Heart left ventricle (tissue), 16 donors: ENCODE measurements around the gene GALNT9. TPM values are rescaled to one million over a fixed set of nuclear protein-coding genes. Genes with fewer than 3 reads are reported as not detected.
"Not testable (repeated sequence)": the region's sequence is repeated elsewhere in the genome, so short reads cannot be mapped to it uniquely, and the experiment has no call there.

ENCODE experiments used
- ATAC-seq, 4 donors: fragments of 200-7000 bp; cut with Tn5 transposase; one replicate each; pipeline ENCODE4 v1.9.1; 2020 to 2022; ENCODE audit warnings: moderate library complexity in 4 of 4, mild to moderate bottlenecking in 3 of 4, moderate number of reproducible peaks in 1 of 4
- DNase-seq, 5 donors: peaks; one replicate each; pipeline ENCODE4 v3.0.0-alpha.2; 2020
- H3K27ac ChIP-seq, 12 donors: fragments of 200-600 bp; sonication (generic) in 4 of 12; one replicate each; pipeline versions ENCODE4 v1.5.0 to v1.8.0; 2016 to 2022; ENCODE audit warnings: mild to moderate bottlenecking in 2 of 12
- H3K27me3 ChIP-seq, 9 donors: fragments of 200-600 bp; sonication (generic) in 2 of 9; one replicate each; pipeline versions ENCODE4 v1.5.1 to v1.8.0; 2016 to 2022; ENCODE audit warnings: mild to moderate bottlenecking in 3 of 9
- H3K36me3 ChIP-seq, 9 donors: fragments of 200-600 bp; sonication (generic) in 2 of 9; one replicate each; pipeline versions ENCODE4 v1.5.0 to v1.8.0; 2018 to 2022; ENCODE audit warnings: mild to moderate bottlenecking in 2 of 9
- H3K4me1 ChIP-seq, 12 donors: fragments of 200-600 bp; sonication (generic) in 4 of 12; one replicate each; pipeline versions ENCODE4 v1.5.0 to v1.8.0; 2016 to 2022; ENCODE audit warnings: mild to moderate bottlenecking in 3 of 12
- H3K4me3 ChIP-seq, 12 donors: fragments of 200-600 bp; sonication (generic) in 4 of 12; one replicate each; pipeline versions ENCODE4 v1.5.0 to v1.8.0; 2017 to 2022; ENCODE audit warnings: mild to moderate bottlenecking in 9 of 12, moderate library complexity in 4 of 12
- H3K9me3 ChIP-seq, 12 donors: fragments of 200-600 bp; sonication (generic) in 4 of 12; one replicate each; pipeline versions ENCODE4 v1.5.0 to v1.8.0; 2016 to 2022; ENCODE audit warnings: mild to moderate bottlenecking in 1 of 12
- POLR2A ChIP-seq, 2 donors: fragments of 450-650 bp; IDR thresholded peaks; one replicate each; pipeline ENCODE4 v1.6.1; 2017; ENCODE audit warnings: antibody characterized with exemption in 2 of 2, mild to moderate bottlenecking in 2 of 2, moderate library complexity in 2 of 2
- WGBS, 4 donors: extraction: QIAGEN DNeasy Blood & Tissue Kit in 2 of 4; methylation state at CpG; one replicate each; pipeline versions ENCODE4 v1.1.5 to v1.1.7; 2013 to 2018; 5-methylcytosine and 5-hydroxymethylcytosine counted together
- intact Hi-C, 10 donors: fragments of 100-400 bp; cut with DNase I; formaldehyde crosslinking; loops; one replicate each; pipeline versions ENCODE4 v1.11.1 to v1.14.2; 2022
- polyA plus RNA-seq, 2 donors: library from polyadenylated mRNA; stranded (reverse); fragments of 200-250 nt; gene quantifications; one replicate each; pipeline ENCODE4 v1.2.3, GENCODE V29; 2013
- total RNA-seq, 9 donors: library from RNA; depleted of rRNA in 2 of 9; stranded (reverse); fragments of >200 nt in 2 of 9; fragmentation: NEBNext Ultra II Directional in 3 of 9; extraction: Animal tissue kit (Norgen Biotek cat#: 25700) in 3 of 9; gene quantifications; one replicate each; pipeline versions ENCODE4 v1.1.0 to v1.2.4, GENCODE V29; 2016 to 2023
- TF ChIP-seq, protein P1 (sequence below), 12 donors: fragments of 200-600 bp; sonication (generic) in 4 of 12; IDR thresholded peaks; one replicate each; pipeline versions ENCODE4 v1.5.0 to v1.8.0; 2018 to 2022; ENCODE audit warnings: antibody characterized with exemption in 12 of 12, mild to moderate bottlenecking in 5 of 12
- donor health status: ischemic (EF 13 %, LVEDD 7.1; RV severe dilation, severe dysfunction).
- donor health status: healthy with polysubstance abuse.
- donor health status: DM: no; HTN: yes; CAD: no.
- donor health status: DM: no; HTN: no; CAD: no.
- donor health status: ischemic (EF 25% LVEDD 6.9; RV normal size, moderate dysfunction).
- donor health status: ischemic (EF 25% LVEDD 5.7; RV mildly dilated, moderate dysfunction).
- donor health status: healthy.
- donor health status: DM: yes; HTN: yes; CAD: no.
- donor health status: ischemic (EF 35%, LVEDD 5.7; RV mildly dilated, moderate dysfunction).
- donor health status: nonischemic (EF 11% LVEDD 7.7; RV severe dilation, severe dysfunction).
- donor health status: DM: yes; HTN: yes; CAD: no.
- donor health status: PGD.
- donor health status: ischemic (EF 29% LVEDD 5.4; RV normal size, mild dysfunction).
- donor health status: nonischemic (EF 23%, LVEDD 6.1; RV moderate dilation, normal function).

GALNT9 gene
- total and polyA plus RNA-seq, 11 donors, result 10.3 TPM; not detected in 10

DNA sequence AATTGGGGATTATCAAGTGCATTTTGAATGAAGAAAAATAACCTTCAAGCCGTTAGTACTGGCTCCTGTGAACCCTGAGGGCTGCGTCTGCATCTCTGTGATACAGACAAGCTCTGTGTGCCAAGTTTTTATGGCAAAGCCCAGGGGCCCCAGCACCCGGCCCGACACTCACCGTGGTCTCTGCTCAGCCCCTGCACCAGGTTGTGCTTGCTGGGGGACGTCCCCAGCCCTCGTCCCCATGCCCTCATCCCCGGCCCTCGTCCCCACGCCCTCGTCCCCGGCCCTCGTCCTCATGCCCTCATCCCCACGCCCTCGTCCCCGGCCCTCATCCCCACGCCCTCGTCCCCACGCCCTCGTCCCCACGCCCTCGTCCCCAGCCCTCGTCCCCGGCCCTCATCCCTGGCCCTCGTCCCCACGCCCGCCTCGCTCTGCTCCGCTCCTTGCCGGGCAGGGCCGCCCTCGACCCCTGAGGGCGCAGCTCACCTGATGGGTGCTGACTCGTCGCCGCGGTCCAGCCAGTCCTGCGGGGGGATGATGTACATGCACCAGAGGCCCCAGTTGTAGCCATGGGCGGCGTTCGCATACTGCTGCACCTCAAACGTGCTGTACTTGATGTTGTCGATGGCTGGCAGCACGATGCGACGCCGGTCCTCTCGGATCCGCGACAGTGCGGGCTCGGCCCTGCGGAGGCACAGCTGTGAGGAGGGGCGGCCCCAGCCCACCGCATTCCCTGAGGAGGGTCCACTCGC is 72.0 kb downstream of the GALNT9 start:
- DNase-seq (peak in 1 of 5 donors; percentile 30), ATAC-seq (no peak)
- 84 to 90% (median 86%) methylated on average over 54 to 56 of the region's 56 CpGs for WGBS, 4 donors
- H3K27ac ChIP-seq, result no peak overlapping the region
- intact Hi-C loops, result no loop called here
- no peak overlapping the region for H3K4me3 ChIP-seq
- H3K4me1 ChIP-seq, result no peaks in the 10 kb centered on the region
- peaks cover 0 to 6% (median 0%) of the 10 kb centered on the region in 9 donors for H3K27me3 ChIP-seq
- no peaks in the 10 kb centered on the region for H3K9me3 ChIP-seq
- no peaks in the 10 kb centered on the region for H3K36me3 ChIP-seq
- TF ChIP-seq, protein P1, sequence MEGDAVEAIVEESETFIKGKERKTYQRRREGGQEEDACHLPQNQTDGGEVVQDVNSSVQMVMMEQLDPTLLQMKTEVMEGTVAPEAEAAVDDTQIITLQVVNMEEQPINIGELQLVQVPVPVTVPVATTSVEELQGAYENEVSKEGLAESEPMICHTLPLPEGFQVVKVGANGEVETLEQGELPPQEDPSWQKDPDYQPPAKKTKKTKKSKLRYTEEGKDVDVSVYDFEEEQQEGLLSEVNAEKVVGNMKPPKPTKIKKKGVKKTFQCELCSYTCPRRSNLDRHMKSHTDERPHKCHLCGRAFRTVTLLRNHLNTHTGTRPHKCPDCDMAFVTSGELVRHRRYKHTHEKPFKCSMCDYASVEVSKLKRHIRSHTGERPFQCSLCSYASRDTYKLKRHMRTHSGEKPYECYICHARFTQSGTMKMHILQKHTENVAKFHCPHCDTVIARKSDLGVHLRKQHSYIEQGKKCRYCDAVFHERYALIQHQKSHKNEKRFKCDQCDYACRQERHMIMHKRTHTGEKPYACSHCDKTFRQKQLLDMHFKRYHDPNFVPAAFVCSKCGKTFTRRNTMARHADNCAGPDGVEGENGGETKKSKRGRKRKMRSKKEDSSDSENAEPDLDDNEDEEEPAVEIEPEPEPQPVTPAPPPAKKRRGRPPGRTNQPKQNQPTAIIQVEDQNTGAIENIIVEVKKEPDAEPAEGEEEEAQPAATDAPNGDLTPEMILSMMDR (IDR thresholded peaks at IDR 0.05), result no peak
- TF ChIP-seq POLR2A (IDR thresholded peaks at IDR 0.05), result no peak

DNA sequence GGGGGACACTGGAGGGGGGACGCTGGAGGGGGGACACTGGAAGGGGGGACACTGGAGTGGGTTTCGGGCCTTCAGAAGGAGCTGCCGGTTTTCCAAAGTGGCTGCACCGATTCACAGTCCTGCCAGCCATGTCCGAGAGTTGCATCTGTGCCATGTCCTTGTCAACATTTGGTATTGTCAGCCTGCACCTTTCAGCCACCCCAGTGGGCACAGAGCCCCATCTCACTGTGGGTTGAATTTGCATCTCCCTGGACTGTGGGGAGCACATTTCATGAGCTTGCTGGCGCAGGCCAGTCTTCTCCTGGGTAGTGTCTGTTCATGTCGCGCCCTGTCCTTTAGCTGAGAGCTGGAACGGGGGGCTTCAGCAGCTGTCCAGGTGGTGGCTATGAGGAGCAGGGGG is 72.7 kb downstream of the GALNT9 start:
- intact Hi-C loops, result no loop called here
- 68 to 94% (median 75%) methylated on average over 9 of the region's 9 CpGs for WGBS, 4 donors
- ATAC-seq (no peak), DNase-seq (peak in 1 of 5 donors; percentile 39)
- H3K4me3 ChIP-seq, result no peak overlapping the region
- H3K27ac ChIP-seq, result no peak overlapping the region
- no peak for TF ChIP-seq POLR2A (IDR thresholded peaks at IDR 0.05)
- TF ChIP-seq, protein P1 (IDR thresholded peaks at IDR 0.05), result no peak
- no peaks in the 10 kb centered on the region for H3K36me3 ChIP-seq
- no peaks in the 10 kb centered on the region for H3K4me1 ChIP-seq
- H3K27me3 ChIP-seq, result peaks cover 0 to 6% (median 0%) of the 10 kb centered on the region in 9 donors
- no peaks in the 10 kb centered on the region for H3K9me3 ChIP-seq

DNA sequence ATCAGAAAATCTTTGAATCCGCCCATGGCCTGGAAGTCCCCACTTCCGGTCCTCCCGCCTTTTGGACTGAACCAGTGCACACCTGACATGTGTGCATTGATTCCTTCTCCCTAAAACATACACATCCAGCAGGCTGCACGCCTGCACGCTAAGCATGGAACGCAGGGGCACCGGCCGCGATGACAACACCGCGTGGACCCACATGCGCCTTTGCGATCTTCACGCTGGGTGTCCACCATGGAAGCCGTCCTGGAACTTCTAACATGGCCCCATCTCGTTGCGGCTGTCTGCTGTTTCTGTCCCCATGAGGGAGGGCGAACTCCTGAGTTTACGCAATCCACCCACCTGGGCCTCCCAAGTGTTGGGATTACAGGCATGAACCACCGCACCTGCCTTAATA is 73.7 kb downstream of the GALNT9 start:
- Histone ChIP-seq H3K4me1 (no peaks in the 10 kb centered on the region), H3K27me3 (peaks cover 0 to 9% (median 0%) of the 10 kb centered on the region in 9 donors), H3K36me3 (no peaks in the 10 kb centered on the region), H3K9me3 (no peaks in the 10 kb centered on the region), H3K27ac (no peak overlapping the region), H3K4me3 (no peak overlapping the region)
- WGBS, 4 donors, result 81 to 89% (median 85%) methylated on average over 20 of the region's 20 CpGs
- no peak for ATAC-seq
- TF ChIP-seq, protein P1 (IDR thresholded peaks at IDR 0.05), result no peak
- TF ChIP-seq POLR2A (IDR thresholded peaks at IDR 0.05), result no peak
- intact Hi-C loops, result no loop called here
- peak in 1 of 5 donors; percentile 18 for DNase-seq

DNA sequence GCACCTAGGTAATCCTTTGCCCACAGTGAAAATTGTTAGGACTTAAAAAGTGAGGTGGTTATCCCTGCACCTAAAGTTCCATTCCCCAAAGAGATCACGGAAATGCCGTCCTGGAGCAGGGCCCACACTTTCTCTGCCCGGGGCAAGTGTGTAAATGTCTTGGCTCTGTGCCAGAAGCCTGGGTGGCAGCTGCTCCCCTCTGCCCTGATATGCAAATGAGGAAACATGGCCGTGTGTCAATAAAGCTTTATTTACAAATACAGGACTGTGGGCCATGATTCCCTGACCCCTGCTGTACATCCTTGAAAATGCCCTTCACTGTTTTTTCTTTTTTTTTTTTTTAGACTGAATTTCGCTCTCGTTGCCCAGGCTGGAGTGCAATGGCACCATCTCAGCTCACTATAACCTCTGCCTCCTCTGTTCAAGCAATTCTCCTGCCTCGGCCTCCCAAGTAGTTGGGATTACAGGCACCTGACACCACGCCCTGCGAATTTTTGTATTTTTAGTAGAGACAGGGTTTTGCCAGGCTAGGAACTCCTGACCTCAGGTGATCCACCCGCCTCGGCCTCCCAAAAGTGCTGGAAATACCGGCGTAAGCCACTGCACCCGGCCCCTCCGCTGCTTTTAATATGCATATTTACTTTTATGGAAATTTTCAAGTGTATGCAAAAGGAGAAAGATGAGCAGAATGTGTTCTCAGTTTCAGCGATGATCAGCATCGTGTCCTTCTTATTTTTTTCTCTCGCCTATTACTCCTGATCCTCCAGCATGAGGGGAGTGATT is 75.5 kb downstream of the GALNT9 start:
- WGBS, 4 donors, result 69 to 79% (median 75%) methylated on average over 18 of the region's 18 CpGs
- peaks cover 0 to 9% (median 0%) of the 10 kb centered on the region in 9 donors for H3K27me3 ChIP-seq
- H3K27ac ChIP-seq, result no peak overlapping the region
- intact Hi-C loops, result no loop called here
- no peaks in the 10 kb centered on the region for H3K36me3 ChIP-seq
- ATAC-seq (no peak), DNase-seq (peak in 1 of 5 donors; percentile 23)
- TF ChIP-seq, protein P1 (IDR thresholded peaks at IDR 0.05), result no peak
- no peak for TF ChIP-seq POLR2A (IDR thresholded peaks at IDR 0.05)
- no peaks in the 10 kb centered on the region for H3K4me1 ChIP-seq
- no peak overlapping the region for H3K4me3 ChIP-seq
- no peaks in the 10 kb centered on the region for H3K9me3 ChIP-seq

DNA sequence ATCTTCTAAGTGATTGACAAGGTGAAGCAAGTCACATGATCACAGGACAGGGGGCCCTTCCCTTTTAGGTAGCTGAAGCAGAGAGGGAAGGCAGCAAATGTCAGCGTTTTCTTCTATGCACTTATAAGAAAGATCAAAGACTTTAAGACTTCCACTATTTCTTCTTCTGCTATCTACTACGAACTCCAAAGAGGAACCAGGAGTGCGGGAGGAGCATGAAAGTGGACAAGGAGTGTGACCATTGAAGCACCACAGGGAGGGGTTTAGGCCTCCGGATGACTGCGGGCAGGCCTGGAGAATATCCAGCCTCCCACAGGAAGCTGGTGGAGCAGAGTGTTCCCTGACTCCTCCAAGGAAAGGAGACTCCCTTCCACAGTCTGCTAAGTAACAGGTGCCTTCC is 76.4 kb downstream of the GALNT9 start:
- intact Hi-C loops, H3K4me3 ChIP-seq, ATAC-seq, H3K9me3 ChIP-seq, H3K36me3 ChIP-seq, H3K27ac ChIP-seq, H3K27me3 ChIP-seq, DNase-seq, H3K4me1 ChIP-seq: not testable (repeated sequence)
- 41 to 61% (median 53%) methylated on average over 4 to 5 of the region's 5 CpGs for WGBS, 4 donors
